H1 (cell line): Measurements from ENCODE around the gene MAN1C1. TPM values are rescaled to one million over a fixed set of nuclear protein-coding genes. Genes with fewer than 3 reads are reported as not detected.
A peak's percentile ranks its signal among the peaks of the same experiment; 100 is the strongest.

Experiments used
- CTCF ChIA-PET: fragments of 300-600 bp; sonication (Branson Sonifier 250); formaldehyde crosslinking; loops from one replicate; lab custom pipeline; 2021; ENCODE audit not compliant: partially characterized antibody; lab: Charles Lee
- POLR2A ChIA-PET: fragments of 300-600 bp; sonication (Branson Sonifier 250); formaldehyde crosslinking; loops from one replicate; lab custom pipeline; 2021; ENCODE audit warnings: inconsistent platforms; ENCODE audit not compliant: partially characterized antibody; lab: Charles Lee
- DNase-seq, 2 experiments: peaks; one replicate each; pipeline versions ENCODE4 v3.0.0 to v3.0.0-alpha.2; 2010 to 2022; ENCODE audit warnings: low spot score in 2 of 2, low read depth in 1 of 2, mixed read lengths in 1 of 2
- FAIRE-seq: peaks from 2 replicates; lab custom pipeline; 2011; peaks lifted over from hg19 to GRCh38; lab: Jason Lieb, UNC
- H2AFZ ChIP-seq: 2 replicates; pipeline ENCODE4 v1.8.1; 2012; ENCODE audit warnings: low read length, inconsistent platforms
- H2AK5ac ChIP-seq: 2 replicates; pipeline ENCODE4 v1.6.1; 2013; ENCODE audit warnings: low read depth, low read length
- H2BK120ac ChIP-seq: replicated peaks from 2 replicates; pipeline ENCODE3; 2013; ENCODE audit warnings: low read depth, low read length, inconsistent platforms
- H2BK12ac ChIP-seq: 2 replicates; pipeline ENCODE4 v1.6.1; 2013; ENCODE audit warnings: low read depth, low read length
- H2BK15ac ChIP-seq: 2 replicates; pipeline ENCODE4 v1.6.1; 2013; ENCODE audit warnings: low read length
- H2BK20ac ChIP-seq: 2 replicates; pipeline ENCODE4 v1.6.1; 2013; ENCODE audit warnings: low read length
- H2BK5ac ChIP-seq: 2 replicates; pipeline ENCODE4 v1.6.1; 2013; ENCODE audit warnings: low read depth, low read length
- H3K14ac ChIP-seq: 2 replicates; pipeline ENCODE4 v1.6.1; 2013; ENCODE audit warnings: inconsistent platforms; ENCODE audit not compliant: insufficient read length
- H3K18ac ChIP-seq: 2 replicates; pipeline ENCODE4 v1.6.1; 2013; ENCODE audit warnings: low read length; ENCODE audit errors: extremely low read depth
- H3K23ac ChIP-seq: 2 replicates; pipeline ENCODE4 v1.6.1; 2013; ENCODE audit warnings: inconsistent platforms; ENCODE audit not compliant: insufficient read length
- H3K23me2 ChIP-seq: 2 replicates; pipeline ENCODE4 v1.6.1; 2013; ENCODE audit warnings: low read depth, low read length
- H3K27ac ChIP-seq: 2 replicates; pipeline ENCODE4 v1.6.1; 2011; ENCODE audit warnings: low read depth, low read length, inconsistent platforms
- H3K27me3 ChIP-seq, 4 experiments: replicated peaks in 1 of 4; 1 replicate in 1 of 4; 2 replicates in 3 of 4; pipeline versions ENCODE4 v1.6.1 to v1.8.1; 2011 to 2013; ENCODE audit warnings: low read length in 3 of 4, mild to moderate bottlenecking in 3 of 4, inconsistent platforms in 2 of 4, mixed read lengths in 2 of 4, moderate library complexity in 1 of 4; ENCODE audit not compliant: control insufficient read depth in 3 of 4, insufficient read depth in 3 of 4; ENCODE audit errors: extremely low read depth in 1 of 4
- H3K36me3 ChIP-seq, 4 experiments: 2 replicates each; pipeline versions ENCODE4 v1.6.1 to v1.8.1; 2011 to 2013; ENCODE audit warnings: mild to moderate bottlenecking in 4 of 4, low read length in 3 of 4, moderate library complexity in 2 of 4, control low read depth in 1 of 4, inconsistent platforms in 1 of 4; ENCODE audit not compliant: insufficient read depth in 4 of 4, control insufficient read depth in 2 of 4
- H3K4ac ChIP-seq: replicated peaks from 2 replicates; pipeline ENCODE3; 2013; ENCODE audit warnings: low read length, low read depth, mixed read lengths, inconsistent platforms; ENCODE audit not compliant: insufficient read length
- H3K4me1 ChIP-seq, 4 experiments: replicated peaks in 1 of 4; 1 replicate in 1 of 4; 2 replicates in 3 of 4; pipeline versions ENCODE4 v1.6.1 to v1.8.1; 2011 to 2013; ENCODE audit warnings: low read length in 3 of 4, inconsistent platforms in 2 of 4, mixed read lengths in 1 of 4; ENCODE audit not compliant: insufficient read depth in 4 of 4, control insufficient read depth in 3 of 4
- H3K4me2 ChIP-seq, 2 experiments: 2 replicates each; pipeline versions ENCODE4 v1.6.1 to v1.8.1; 2011 to 2013; ENCODE audit warnings: low read depth in 2 of 2, low read length in 2 of 2, control low read depth in 1 of 2, inconsistent platforms in 1 of 2, mild to moderate bottlenecking in 1 of 2; ENCODE audit not compliant: insufficient read depth in 1 of 2
- H3K4me3 ChIP-seq, 4 experiments: fragments of 200-600, 300-600 bp in 1 of 4; sonication (generic), shearing (Covaris generic), sonication (Bioruptor Twin) in 1 of 4; 2 replicates each; pipeline versions ENCODE4 v1.5.1 to v1.8.1; 2011 to 2016; ENCODE audit warnings: low read length in 4 of 4, low read depth in 3 of 4, control low read depth in 2 of 4, inconsistent platforms in 2 of 4, mild to moderate bottlenecking in 2 of 4, mixed read lengths in 1 of 4, moderate library complexity in 1 of 4; ENCODE audit not compliant: insufficient read depth in 2 of 4; ENCODE audit errors: extremely low read depth in 1 of 4
- H3K56ac ChIP-seq: replicated peaks from 2 replicates; pipeline ENCODE3; 2013; ENCODE audit warnings: low read depth, mild to moderate bottlenecking, mixed read lengths, low read length, inconsistent platforms; ENCODE audit not compliant: insufficient read length
- H3K79me1 ChIP-seq: 2 replicates; pipeline ENCODE4 v1.6.1; 2013; ENCODE audit warnings: low read depth, low read length, control low read depth
- H3K79me2 ChIP-seq, 2 experiments: 2 replicates each; pipeline versions ENCODE4 v1.6.1 to v1.8.1; 2012 to 2013; ENCODE audit warnings: low read length in 2 of 2, mild to moderate bottlenecking in 2 of 2, inconsistent platforms in 1 of 2; ENCODE audit not compliant: insufficient read depth in 2 of 2, control insufficient read depth in 1 of 2
- H3K9ac ChIP-seq, 4 experiments: replicated peaks in 1 of 4; 1 replicate in 1 of 4; 2 replicates in 3 of 4; pipeline versions ENCODE4 v1.6.1 to v1.8.1; 2011 to 2013; ENCODE audit warnings: low read depth in 3 of 4, low read length in 3 of 4, control low read depth in 2 of 4, mild to moderate bottlenecking in 2 of 4, moderate library complexity in 2 of 4, inconsistent platforms in 1 of 4; ENCODE audit errors: extremely low read depth in 1 of 4
- H3K9me3 ChIP-seq, 2 experiments: 2 replicates each; pipeline versions ENCODE4 v1.6.1 to v1.8.1; 2012 to 2013; ENCODE audit warnings: mild to moderate bottlenecking in 2 of 2, moderate library complexity in 2 of 2, control low read depth in 1 of 2, inconsistent platforms in 1 of 2, low read depth in 1 of 2, low read length in 1 of 2, mixed read lengths in 1 of 2; ENCODE audit not compliant: insufficient read depth in 2 of 2
- H4K20me1 ChIP-seq, 2 experiments: replicated peaks in 1 of 2; 2 replicates each; pipeline versions ENCODE3 to v1.8.1; 2011 to 2013; ENCODE audit warnings: inconsistent platforms in 2 of 2, low read length in 2 of 2, mild to moderate bottlenecking in 1 of 2; ENCODE audit not compliant: insufficient read depth in 2 of 2, control insufficient read depth in 1 of 2
- H4K5ac ChIP-seq: 2 replicates; pipeline ENCODE4 v1.6.1; 2013; ENCODE audit warnings: low read length, low read depth, mixed read lengths, inconsistent platforms; ENCODE audit not compliant: insufficient read length
- H4K8ac ChIP-seq: 2 replicates; pipeline ENCODE4 v1.8.0; 2013; ENCODE audit warnings: mild to moderate bottlenecking, moderate library complexity, low read length, inconsistent platforms; ENCODE audit not compliant: insufficient read depth; ENCODE audit errors: extremely low read depth
- H4K91ac ChIP-seq: replicated peaks from 2 replicates; pipeline ENCODE3; 2013; ENCODE audit warnings: low read length, mixed read lengths, inconsistent platforms; ENCODE audit not compliant: insufficient read length
- ASH2L ChIP-seq: fragments of 200-600, 300-600 bp; sonication (generic); IDR thresholded peaks from one replicate; pipeline ENCODE4 v1.7.1; 2017; ENCODE audit warnings: low read length
- FOSL1 ChIP-seq: IDR thresholded peaks from 2 replicates; pipeline ENCODE4 v1.6.1; 2011; ENCODE audit warnings: mild to moderate bottlenecking, low read depth, low read length, moderate library complexity; ENCODE audit not compliant: insufficient read depth
- KDM1A ChIP-seq: fragments of 200-600, 300-600 bp; sonication (generic); IDR thresholded peaks from 2 replicates; pipeline ENCODE4 v1.7.1; 2016; ENCODE audit warnings: mild to moderate bottlenecking, low read length, borderline replicate concordance
- RFX5 ChIP-seq: IDR thresholded peaks from 2 replicates; pipeline ENCODE4 v1.6.1; 2011; ENCODE audit warnings: low read depth, low read length, improper control_type of control experiment, borderline replicate concordance
- SIN3A ChIP-seq, 2 experiments: IDR thresholded peaks in 1 of 2; conservative IDR thresholded peaks in 1 of 2; 2 replicates each; pipeline ENCODE4 v1.6.1; 2011 to 2012; ENCODE audit warnings: low read length in 2 of 2, improper control_type of control experiment in 1 of 2, low read depth in 1 of 2, mild to moderate bottlenecking in 1 of 2
- SIRT6 ChIP-seq: IDR thresholded peaks from one replicate; pipeline ENCODE4 v1.7.1; 2012; ENCODE audit warnings: low read length, inconsistent platforms
- ZNF274 ChIP-seq: IDR thresholded peaks from 2 replicates; pipeline ENCODE4 v1.7.0; 2012; ENCODE audit warnings: low read length, borderline replicate concordance; ENCODE audit errors: extremely low read depth
- WGBS, 2 experiments: shearing (Covaris generic) in 1 of 2; methylation state at CpG; one replicate each; pipeline versions ENCODE4 v1.1.6 to v1.1.7; 2013 to 2015; ENCODE audit warnings: low lambda C conversion rate in 2 of 2, mixed read lengths in 2 of 2, inconsistent platforms in 1 of 2, low coverage in 1 of 2, missing lambda C conversion rate in 1 of 2; ENCODE audit not compliant: insufficient replicate concordance in 2 of 2, insufficient coverage in 1 of 2, insufficient read length in 1 of 2; ENCODE audit errors: extremely low coverage in 1 of 2, missing lambda C conversion rate in 1 of 2; 5-methylcytosine and 5-hydroxymethylcytosine counted together
- polyA plus RNA-seq, 7 experiments: library from polyadenylated mRNA; depleted of rRNA in 3 of 7; stranded (reverse) in 5 of 7; unstranded in 2 of 7; fragments of >200 nt in 5 of 7; fragments of 200-250 nt in 2 of 7; gene quantifications; 1 replicate in 5 of 7; 2 replicates in 1 of 7; 4 replicates in 1 of 7; pipeline versions ENCODE4 v1.2.1 to v1.2.3, GENCODE V29; 2011 to 2013; ENCODE audit warnings: missing spikeins in 2 of 7, mixed read lengths in 2 of 7
- total RNA-seq: library from RNA; stranded (reverse); fragmentation: NEBNext Ultra II Directional; extraction: Animal tissue kit (Norgen Biotek cat#: 25700); gene quantifications from 2 replicates; pipeline ENCODE4 v1.2.1, GENCODE V29; 2021
- TF ChIP-seq, protein P1 (sequence below), 3 experiments: IDR thresholded peaks; 1 replicate in 2 of 3; 2 replicates in 1 of 3; pipeline versions ENCODE4 v1.5.1 to v1.6.1; 2011; ENCODE audit warnings: low read length in 3 of 3, mild to moderate bottlenecking in 3 of 3, inconsistent platforms in 2 of 3, low read depth in 1 of 3, moderate library complexity in 1 of 3; ENCODE audit not compliant: insufficient read depth in 1 of 3; ENCODE audit errors: control extremely low read depth in 1 of 3
- TF ChIP-seq, protein P2 (sequence below): IDR thresholded peaks from 2 replicates; pipeline ENCODE4 v1.6.1; 2012; ENCODE audit warnings: inconsistent platforms
- TF ChIP-seq, protein P3 (sequence below): IDR thresholded peaks from 2 replicates; pipeline ENCODE4 v1.6.1; 2012; ENCODE audit warnings: inconsistent platforms

Gene MAN1C1
- total and polyA plus RNA-seq, 2 of the 8 experiments (the other 6 are each of a cell fraction or from before 2014, with no cell fraction given), result 7.8 to 15.2 TPM

DNA sequence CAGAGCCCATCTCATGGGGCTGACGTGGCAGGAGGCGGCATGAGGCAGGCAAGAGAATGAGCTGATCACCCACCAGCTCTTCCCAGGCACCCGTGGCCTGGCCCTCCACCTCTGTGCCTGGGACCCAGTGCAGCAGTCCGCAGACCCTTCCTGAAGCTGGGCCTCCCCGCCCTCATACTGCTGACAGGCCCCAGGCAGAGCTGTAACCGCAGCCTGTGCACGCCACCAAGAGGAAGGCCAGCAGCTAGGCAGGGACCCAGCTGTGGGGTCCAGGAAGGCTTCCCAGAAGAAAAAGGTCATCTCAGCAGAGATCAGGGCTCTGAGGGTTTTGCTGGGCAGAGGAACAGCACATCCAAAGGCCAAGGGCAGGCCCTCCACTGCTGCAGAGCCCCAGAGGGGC, 193.3 kb downstream of the MAN1C1 start:
- no peaks in the 10 kb centered on the region for H3K23me2 ChIP-seq
- no peaks in the 10 kb centered on the region for H3K27me3 ChIP-seq
- H2BK120ac ChIP-seq, result no peak overlapping the region
- no peak overlapping the region for H3K9ac ChIP-seq
- no peak overlapping the region for H3K4ac ChIP-seq
- no peak overlapping the region for H3K4me3 ChIP-seq
- H3K4me2 ChIP-seq, result no peak overlapping the region
- H4K8ac ChIP-seq, result no peak overlapping the region
- H3K23ac ChIP-seq, result no peak overlapping the region
- no peak overlapping the region for H3K14ac ChIP-seq
- H3K79me1 ChIP-seq, result no peaks in the 10 kb centered on the region; the same call in 1 of the 2 replicates
- H4K20me1 ChIP-seq, result peaks cover 2 to 9% of the 10 kb centered on the region in 2 experiments
- no peak overlapping the region for H2BK15ac ChIP-seq
- no peak overlapping the region for H2AK5ac ChIP-seq
- no peaks in the 10 kb centered on the region for H3K9me3 ChIP-seq
- H3K36me3 ChIP-seq, result peaks cover 0 to 20% (median 5%) of the 10 kb centered on the region in 4 experiments; a peak in 5 of 8 replicates
- H4K91ac ChIP-seq, result no peak overlapping the region
- no peak overlapping the region for H3K18ac ChIP-seq
- CTCF ChIA-PET, result interaction anchor here (0.6 to 8.2 kb wide), 39 partner anchors 8 to 308 kb away, joined by 3 to 83 read pairs (median 4); partner anchors contain the start of gene SELENON
- no peak overlapping the region for H2BK12ac ChIP-seq
- WGBS, 2 experiments, result 97% methylated on average over 7 of the region's 7 CpGs; no CpG with 5 or more reads in 1 of the 2 experiments
- no peaks in the 10 kb centered on the region for H3K79me2 ChIP-seq
- FAIRE-seq (no peak), DNase-seq (no peak)
- no peak overlapping the region for H4K5ac ChIP-seq
- no peak overlapping the region for H3K27ac ChIP-seq
- no peak overlapping the region for H2BK20ac ChIP-seq
- H3K4me1 ChIP-seq, result peaks cover 0 to 5% (median under 1%) of the 10 kb centered on the region in 4 experiments; a peak in 2 of 7 replicates
- no peak overlapping the region for H2BK5ac ChIP-seq
- POLR2A ChIA-PET, result interaction anchor here (0.6 to 5.6 kb wide), 5 partner anchors 9 to 261 kb away, joined by 3 to 32 read pairs (median 5); partner anchors contain the start of gene MTFR1L
- no peak overlapping the region for H3K56ac ChIP-seq
- no peak overlapping the region for H2AFZ ChIP-seq
- TF ChIP-seq FOSL1, result no peak
- no peak for TF ChIP-seq ASH2L
- no peak for TF ChIP-seq SIN3A (conservative IDR thresholded peaks at IDR 0.05 in 1 of 2, IDR thresholded peaks at IDR 0.05 in 1 of 2; ENCODE audit: low read depth in 1 of 2, low read length in 2 of 2)
- TF ChIP-seq, protein P1, sequence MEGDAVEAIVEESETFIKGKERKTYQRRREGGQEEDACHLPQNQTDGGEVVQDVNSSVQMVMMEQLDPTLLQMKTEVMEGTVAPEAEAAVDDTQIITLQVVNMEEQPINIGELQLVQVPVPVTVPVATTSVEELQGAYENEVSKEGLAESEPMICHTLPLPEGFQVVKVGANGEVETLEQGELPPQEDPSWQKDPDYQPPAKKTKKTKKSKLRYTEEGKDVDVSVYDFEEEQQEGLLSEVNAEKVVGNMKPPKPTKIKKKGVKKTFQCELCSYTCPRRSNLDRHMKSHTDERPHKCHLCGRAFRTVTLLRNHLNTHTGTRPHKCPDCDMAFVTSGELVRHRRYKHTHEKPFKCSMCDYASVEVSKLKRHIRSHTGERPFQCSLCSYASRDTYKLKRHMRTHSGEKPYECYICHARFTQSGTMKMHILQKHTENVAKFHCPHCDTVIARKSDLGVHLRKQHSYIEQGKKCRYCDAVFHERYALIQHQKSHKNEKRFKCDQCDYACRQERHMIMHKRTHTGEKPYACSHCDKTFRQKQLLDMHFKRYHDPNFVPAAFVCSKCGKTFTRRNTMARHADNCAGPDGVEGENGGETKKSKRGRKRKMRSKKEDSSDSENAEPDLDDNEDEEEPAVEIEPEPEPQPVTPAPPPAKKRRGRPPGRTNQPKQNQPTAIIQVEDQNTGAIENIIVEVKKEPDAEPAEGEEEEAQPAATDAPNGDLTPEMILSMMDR (IDR thresholded peaks at IDR 0.05; ENCODE audit: control extremely low read depth in 1 of 3, insufficient read depth in 1 of 3, low read depth in 1 of 3, low read length in 3 of 3), result peak in 1 of 3 experiments; percentile 6; a peak in 1 of 4 replicates
- no peak for TF ChIP-seq SIRT6
- TF ChIP-seq ZNF274, result no peak
- TF ChIP-seq, protein P2, sequence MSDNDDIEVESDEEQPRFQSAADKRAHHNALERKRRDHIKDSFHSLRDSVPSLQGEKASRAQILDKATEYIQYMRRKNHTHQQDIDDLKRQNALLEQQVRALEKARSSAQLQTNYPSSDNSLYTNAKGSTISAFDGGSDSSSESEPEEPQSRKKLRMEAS, result no peak
- TF ChIP-seq RFX5, result no peak
- no peak for TF ChIP-seq KDM1A
- TF ChIP-seq, protein P3, sequence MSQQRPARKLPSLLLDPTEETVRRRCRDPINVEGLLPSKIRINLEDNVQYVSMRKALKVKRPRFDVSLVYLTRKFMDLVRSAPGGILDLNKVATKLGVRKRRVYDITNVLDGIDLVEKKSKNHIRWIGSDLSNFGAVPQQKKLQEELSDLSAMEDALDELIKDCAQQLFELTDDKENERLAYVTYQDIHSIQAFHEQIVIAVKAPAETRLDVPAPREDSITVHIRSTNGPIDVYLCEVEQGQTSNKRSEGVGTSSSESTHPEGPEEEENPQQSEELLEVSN, result no peak
